ENCODE measurements around the gene NHSL1.

DNA sequence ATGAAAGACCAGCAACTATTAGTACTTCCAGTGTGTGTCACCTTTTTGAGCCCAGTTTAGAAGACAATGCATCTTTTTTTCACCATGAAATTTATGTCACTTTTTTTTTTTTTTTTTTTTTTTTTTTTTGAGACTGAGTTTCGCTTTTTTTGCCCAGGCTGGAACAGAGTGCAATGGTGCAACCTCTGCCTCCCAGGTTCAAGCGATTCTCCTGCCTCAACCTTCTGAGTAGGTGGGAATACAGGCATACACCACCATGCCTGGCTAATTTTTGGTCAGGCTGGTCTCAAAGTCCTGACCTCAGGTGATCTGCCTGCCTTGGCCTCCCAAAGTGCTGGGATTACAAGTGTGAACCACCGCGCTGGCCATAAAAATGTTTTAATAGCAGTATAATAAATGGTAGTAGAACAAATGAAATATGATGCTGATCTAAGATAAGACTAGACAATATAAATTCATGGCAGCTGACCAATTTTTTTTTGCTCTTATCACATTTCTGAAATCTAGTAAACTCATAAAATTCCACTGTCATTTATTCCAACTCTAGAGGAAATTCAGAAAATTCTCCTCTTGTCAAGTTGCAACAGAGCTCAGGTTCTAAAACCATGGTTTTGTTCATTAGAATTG is 21.3 kb downstream of the NHSL1 start:
- TF ChIP-seq, protein P1, sequence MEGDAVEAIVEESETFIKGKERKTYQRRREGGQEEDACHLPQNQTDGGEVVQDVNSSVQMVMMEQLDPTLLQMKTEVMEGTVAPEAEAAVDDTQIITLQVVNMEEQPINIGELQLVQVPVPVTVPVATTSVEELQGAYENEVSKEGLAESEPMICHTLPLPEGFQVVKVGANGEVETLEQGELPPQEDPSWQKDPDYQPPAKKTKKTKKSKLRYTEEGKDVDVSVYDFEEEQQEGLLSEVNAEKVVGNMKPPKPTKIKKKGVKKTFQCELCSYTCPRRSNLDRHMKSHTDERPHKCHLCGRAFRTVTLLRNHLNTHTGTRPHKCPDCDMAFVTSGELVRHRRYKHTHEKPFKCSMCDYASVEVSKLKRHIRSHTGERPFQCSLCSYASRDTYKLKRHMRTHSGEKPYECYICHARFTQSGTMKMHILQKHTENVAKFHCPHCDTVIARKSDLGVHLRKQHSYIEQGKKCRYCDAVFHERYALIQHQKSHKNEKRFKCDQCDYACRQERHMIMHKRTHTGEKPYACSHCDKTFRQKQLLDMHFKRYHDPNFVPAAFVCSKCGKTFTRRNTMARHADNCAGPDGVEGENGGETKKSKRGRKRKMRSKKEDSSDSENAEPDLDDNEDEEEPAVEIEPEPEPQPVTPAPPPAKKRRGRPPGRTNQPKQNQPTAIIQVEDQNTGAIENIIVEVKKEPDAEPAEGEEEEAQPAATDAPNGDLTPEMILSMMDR (IDR thresholded peaks at IDR 0.05; ENCODE audit: low read depth, low read length, poor library complexity, severe bottlenecking) = no peak
- TF ChIP-seq EZH2phosphoT487 (IDR thresholded peaks at IDR 0.05; ENCODE audit: borderline replicate concordance, low read length) = no peak
